SK-N-SH (cell line): Measurements from ENCODE around the gene DOCK8. TPM values are rescaled to one million over a fixed set of nuclear protein-coding genes. Genes with fewer than 3 reads are reported as not detected.

Experiments
- CTCF ChIA-PET: fragments of 300-600, 350-600 bp; formaldehyde crosslinking; extraction: SDS; loops from one replicate; lab custom pipeline; 2021; lab: Yijun Ruan, JAX
- POLR2A ChIA-PET: fragments of 350-600 bp; sonication (Branson Sonifier 250); formaldehyde crosslinking; extraction: SDS; loops from one replicate; lab custom pipeline; 2020; ENCODE audit warnings: antibody characterized with exemption, inconsistent platforms; lab: Yijun Ruan, JAX
- DNase-seq: peaks from one replicate; pipeline ENCODE4 v3.0.0; 2012
- H2AFZ ChIP-seq: fragments of 200-600 bp; sonication (generic); 2 replicates; pipeline ENCODE4 v1.8.1; 2016; ENCODE audit warnings: antibody characterized with exemption, mild to moderate bottlenecking, low read depth
- H3F3A ChIP-seq: fragments of 200-600 bp; sonication (generic); replicated peaks from 2 replicates; pipeline ENCODE3; 2016; ENCODE audit warnings: antibody characterized with exemption, mild to moderate bottlenecking; ENCODE audit not compliant: insufficient read depth
- H3K27ac ChIP-seq, 2 experiments: fragments of 200-500 bp in 1 of 2; fragments of 200-600 bp in 1 of 2; sonication (Bioruptor generic) in 1 of 2; sonication (generic), shearing (Covaris generic) in 1 of 2; 2 replicates each; pipeline versions ENCODE4 v1.5.1 to v1.6.1; 2014 to 2016; ENCODE audit warnings: low read depth in 2 of 2, inconsistent platforms in 1 of 2, low read length in 1 of 2, mild to moderate bottlenecking in 1 of 2, mixed read lengths in 1 of 2
- H3K27me3 ChIP-seq: fragments of 200-600 bp; sonication (generic), shearing (Covaris generic); 2 replicates; pipeline ENCODE4 v1.6.1; 2016; ENCODE audit warnings: mixed run types; ENCODE audit not compliant: insufficient read depth
- H3K36me3 ChIP-seq, 2 experiments: fragments of 200-500 bp in 1 of 2; fragments of 200-600 bp in 1 of 2; sonication (Bioruptor generic) in 1 of 2; sonication (generic) in 1 of 2; replicated peaks in 1 of 2; 2 replicates each; pipeline versions ENCODE3 to v1.5.1; 2014 to 2016; ENCODE audit warnings: low read length in 1 of 2, mild to moderate bottlenecking in 1 of 2; ENCODE audit not compliant: insufficient read depth in 2 of 2, control insufficient read depth in 1 of 2
- H3K4me1 ChIP-seq, 2 experiments: fragments of 200-500 bp in 1 of 2; fragments of 200-600 bp in 1 of 2; sonication (Bioruptor generic) in 1 of 2; sonication (generic), shearing (Covaris generic) in 1 of 2; 2 replicates each; pipeline versions ENCODE4 v1.5.1 to v1.6.1; 2014 to 2016; ENCODE audit warnings: low read depth in 1 of 2, low read length in 1 of 2, mixed run types in 1 of 2; ENCODE audit not compliant: insufficient read depth in 2 of 2, control insufficient read depth in 1 of 2
- H3K4me2 ChIP-seq: fragments of 200-600 bp; sonication (generic), shearing (Covaris generic); 2 replicates; pipeline ENCODE4 v1.6.1; 2017; ENCODE audit warnings: mixed run types
- H3K4me3 ChIP-seq, 2 experiments: fragments of 200-500 bp in 1 of 2; fragments of 200-600 bp in 1 of 2; sonication (Bioruptor generic) in 1 of 2; sonication (generic), shearing (Covaris generic) in 1 of 2; 2 replicates each; pipeline versions ENCODE4 v1.5.1 to v1.8.1; 2014 to 2016; ENCODE audit warnings: low read depth in 2 of 2, inconsistent platforms in 1 of 2, low read length in 1 of 2, mild to moderate bottlenecking in 1 of 2, mixed read lengths in 1 of 2, moderate library complexity in 1 of 2
- H3K79me2 ChIP-seq: fragments of 200-600 bp; sonication (generic); 2 replicates; pipeline ENCODE4 v1.8.1; 2017; ENCODE audit warnings: mild to moderate bottlenecking; ENCODE audit not compliant: insufficient read depth
- H3K9ac ChIP-seq: fragments of 200-600 bp; sonication (generic); 2 replicates; pipeline ENCODE4 v1.6.1; 2017; ENCODE audit warnings: mixed run types
- H3K9me2 ChIP-seq: fragments of 200-600 bp; sonication (generic); 2 replicates; pipeline ENCODE4 v1.6.1; 2017; ENCODE audit warnings: mixed run types
- H3K9me3 ChIP-seq: fragments of 200-600 bp; sonication (generic); 2 replicates; pipeline ENCODE4 v1.6.1; 2017; ENCODE audit warnings: mixed run types, mild to moderate bottlenecking, moderate library complexity
- H4K20me1 ChIP-seq: fragments of 200-600 bp; sonication (generic); 2 replicates; pipeline ENCODE4 v1.6.1; 2017; ENCODE audit warnings: mild to moderate bottlenecking, mixed run types; ENCODE audit not compliant: insufficient read depth
- ELF1 ChIP-seq: IDR thresholded peaks from 2 replicates; pipeline ENCODE4 v1.4.0; 2012
- EP300 ChIP-seq, 2 experiments: IDR thresholded peaks; 2 replicates each; pipeline versions ENCODE4 v1.4.0 to v1.6.1; 2012; ENCODE audit warnings: borderline replicate concordance in 1 of 2, low read depth in 1 of 2, low read length in 1 of 2
- FOSL2 ChIP-seq: IDR thresholded peaks from 2 replicates; pipeline ENCODE4 v1.4.0; 2012; ENCODE audit warnings: low read depth, mild to moderate bottlenecking, moderate library complexity, borderline replicate concordance
- JUND ChIP-seq: IDR thresholded peaks from 2 replicates; pipeline ENCODE4 v1.4.0; 2012
- MAX ChIP-seq: IDR thresholded peaks from 2 replicates; pipeline ENCODE4 v1.4.0; 2012; ENCODE audit warnings: low read depth
- MEF2A ChIP-seq: IDR thresholded peaks from 2 replicates; pipeline ENCODE4 v1.4.0; 2012; ENCODE audit warnings: low read depth, borderline replicate concordance
- NFIC ChIP-seq: IDR thresholded peaks from 2 replicates; pipeline ENCODE4 v1.4.0; 2012; ENCODE audit warnings: borderline replicate concordance
- NRF1 ChIP-seq: IDR thresholded peaks from 2 replicates; pipeline ENCODE4 v1.6.1; 2012; ENCODE audit warnings: low read depth, mild to moderate bottlenecking, low read length
- RAD21 ChIP-seq: IDR thresholded peaks from 2 replicates; pipeline ENCODE4 v1.6.1; 2012; ENCODE audit warnings: mild to moderate bottlenecking, low read length
- RCOR1 ChIP-seq: fragments of 150-350 bp; IDR thresholded peaks from 2 replicates; pipeline ENCODE4 v1.6.1; 2017; ENCODE audit warnings: antibody characterized with exemption, low read length
- RFX5 ChIP-seq: IDR thresholded peaks from 2 replicates; pipeline ENCODE4 v1.6.1; 2012; ENCODE audit warnings: mild to moderate bottlenecking, improper control_type of control experiment, low read length
- RXRA ChIP-seq: IDR thresholded peaks from 2 replicates; pipeline ENCODE4 v1.4.0; 2012; ENCODE audit warnings: low read depth, mild to moderate bottlenecking, borderline replicate concordance
- SMC3 ChIP-seq: IDR thresholded peaks from 2 replicates; pipeline ENCODE4 v1.6.1; 2012; ENCODE audit warnings: low read depth, low read length, improper control_type of control experiment
- TAF1 ChIP-seq: IDR thresholded peaks from 2 replicates; pipeline ENCODE4 v1.6.1; 2012; ENCODE audit warnings: low read depth, mild to moderate bottlenecking, low read length, moderate library complexity, borderline replicate concordance
- TEAD4 ChIP-seq: IDR thresholded peaks from 2 replicates; pipeline ENCODE4 v1.4.0; 2012; ENCODE audit warnings: mild to moderate bottlenecking, borderline replicate concordance; ENCODE audit not compliant: insufficient read depth
- ZBTB33 ChIP-seq: IDR thresholded peaks from 2 replicates; pipeline ENCODE4 v1.4.0; 2012; ENCODE audit warnings: low read depth, borderline replicate concordance
- WGBS: methylation state at CpG from one replicate; pipeline ENCODE4 v1.1.6; 2017; ENCODE audit warnings: low lambda C conversion rate; 5-methylcytosine and 5-hydroxymethylcytosine counted together
- polyA plus RNA-seq, 3 experiments: library from polyadenylated mRNA; depleted of rRNA; stranded (reverse); fragments of >200 nt; gene quantifications; 2 replicates each; pipeline ENCODE4 v1.2.3, GENCODE V29; 2012
- TF ChIP-seq, protein P1 (sequence below): IDR thresholded peaks from 2 replicates; pipeline ENCODE4 v1.6.1; 2012; ENCODE audit warnings: mild to moderate bottlenecking, low read depth, low read length, moderate library complexity
- TF ChIP-seq, protein P2 (sequence below): IDR thresholded peaks from 2 replicates; pipeline ENCODE4; 2012

DOCK8 gene
- polyA plus RNA-seq, 1 of the 3 experiments (the other 2 are of a cell fraction) = not detected

DNA sequence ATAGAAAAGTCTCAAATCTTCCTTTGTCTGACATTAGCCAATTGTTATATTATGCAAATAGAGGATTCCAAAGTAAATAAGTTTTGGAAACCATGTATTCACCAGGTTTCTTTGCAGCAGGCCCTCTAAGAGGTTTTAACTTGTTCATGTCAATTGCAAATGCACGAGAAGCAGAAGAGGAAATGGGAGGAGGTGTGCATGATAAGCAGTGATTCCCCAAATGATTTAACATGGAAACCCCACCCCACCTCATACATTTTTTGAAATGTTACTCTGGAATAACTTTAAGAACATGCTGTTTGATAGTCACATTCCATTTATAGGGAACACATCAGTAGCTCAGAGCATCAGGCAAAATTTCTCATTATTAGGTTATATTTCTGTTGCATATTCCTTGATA lies 190.7 kb downstream of the DOCK8 start:
- Histone ChIP-seq H3F3A (no peaks in the 10 kb centered on the region), H3K4me2 (no peak overlapping the region), H3K4me1 (no peaks in the 10 kb centered on the region), H3K36me3 (no peaks in the 10 kb centered on the region), H3K79me2 (no peaks in the 10 kb centered on the region), H3K27ac (no peak overlapping the region), H3K27me3 (peaks cover 10% of the 10 kb centered on the region; the same call in 1 of the 2 replicates), H3K9me3 (no peaks in the 10 kb centered on the region), H3K9me2 (no peaks in the 10 kb centered on the region), H4K20me1 (no peaks in the 10 kb centered on the region), H2AFZ (no peak overlapping the region), H3K4me3 (no peak overlapping the region), H3K9ac (no peak overlapping the region)
- CTCF ChIA-PET = no interaction called here
- TF ChIP-seq, protein P1, sequence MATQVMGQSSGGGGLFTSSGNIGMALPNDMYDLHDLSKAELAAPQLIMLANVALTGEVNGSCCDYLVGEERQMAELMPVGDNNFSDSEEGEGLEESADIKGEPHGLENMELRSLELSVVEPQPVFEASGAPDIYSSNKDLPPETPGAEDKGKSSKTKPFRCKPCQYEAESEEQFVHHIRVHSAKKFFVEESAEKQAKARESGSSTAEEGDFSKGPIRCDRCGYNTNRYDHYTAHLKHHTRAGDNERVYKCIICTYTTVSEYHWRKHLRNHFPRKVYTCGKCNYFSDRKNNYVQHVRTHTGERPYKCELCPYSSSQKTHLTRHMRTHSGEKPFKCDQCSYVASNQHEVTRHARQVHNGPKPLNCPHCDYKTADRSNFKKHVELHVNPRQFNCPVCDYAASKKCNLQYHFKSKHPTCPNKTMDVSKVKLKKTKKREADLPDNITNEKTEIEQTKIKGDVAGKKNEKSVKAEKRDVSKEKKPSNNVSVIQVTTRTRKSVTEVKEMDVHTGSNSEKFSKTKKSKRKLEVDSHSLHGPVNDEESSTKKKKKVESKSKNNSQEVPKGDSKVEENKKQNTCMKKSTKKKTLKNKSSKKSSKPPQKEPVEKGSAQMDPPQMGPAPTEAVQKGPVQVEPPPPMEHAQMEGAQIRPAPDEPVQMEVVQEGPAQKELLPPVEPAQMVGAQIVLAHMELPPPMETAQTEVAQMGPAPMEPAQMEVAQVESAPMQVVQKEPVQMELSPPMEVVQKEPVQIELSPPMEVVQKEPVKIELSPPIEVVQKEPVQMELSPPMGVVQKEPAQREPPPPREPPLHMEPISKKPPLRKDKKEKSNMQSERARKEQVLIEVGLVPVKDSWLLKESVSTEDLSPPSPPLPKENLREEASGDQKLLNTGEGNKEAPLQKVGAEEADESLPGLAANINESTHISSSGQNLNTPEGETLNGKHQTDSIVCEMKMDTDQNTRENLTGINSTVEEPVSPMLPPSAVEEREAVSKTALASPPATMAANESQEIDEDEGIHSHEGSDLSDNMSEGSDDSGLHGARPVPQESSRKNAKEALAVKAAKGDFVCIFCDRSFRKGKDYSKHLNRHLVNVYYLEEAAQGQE = no peak
- TF ChIP-seq RAD21 = no peak
- no peak for TF ChIP-seq JUND
- no peak for TF ChIP-seq RCOR1
- TF ChIP-seq, protein P2, sequence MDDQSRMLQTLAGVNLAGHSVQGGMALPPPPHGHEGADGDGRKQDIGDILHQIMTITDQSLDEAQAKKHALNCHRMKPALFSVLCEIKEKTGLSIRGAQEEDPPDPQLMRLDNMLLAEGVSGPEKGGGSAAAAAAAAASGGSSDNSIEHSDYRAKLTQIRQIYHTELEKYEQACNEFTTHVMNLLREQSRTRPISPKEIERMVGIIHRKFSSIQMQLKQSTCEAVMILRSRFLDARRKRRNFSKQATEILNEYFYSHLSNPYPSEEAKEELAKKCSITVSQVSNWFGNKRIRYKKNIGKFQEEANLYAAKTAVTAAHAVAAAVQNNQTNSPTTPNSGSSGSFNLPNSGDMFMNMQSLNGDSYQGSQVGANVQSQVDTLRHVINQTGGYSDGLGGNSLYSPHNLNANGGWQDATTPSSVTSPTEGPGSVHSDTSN = no peak
- DNase-seq = no peak
- POLR2A ChIA-PET = no interaction called here
- 13% methylated on average over 1 of the region's 1 CpG for WGBS

DNA sequence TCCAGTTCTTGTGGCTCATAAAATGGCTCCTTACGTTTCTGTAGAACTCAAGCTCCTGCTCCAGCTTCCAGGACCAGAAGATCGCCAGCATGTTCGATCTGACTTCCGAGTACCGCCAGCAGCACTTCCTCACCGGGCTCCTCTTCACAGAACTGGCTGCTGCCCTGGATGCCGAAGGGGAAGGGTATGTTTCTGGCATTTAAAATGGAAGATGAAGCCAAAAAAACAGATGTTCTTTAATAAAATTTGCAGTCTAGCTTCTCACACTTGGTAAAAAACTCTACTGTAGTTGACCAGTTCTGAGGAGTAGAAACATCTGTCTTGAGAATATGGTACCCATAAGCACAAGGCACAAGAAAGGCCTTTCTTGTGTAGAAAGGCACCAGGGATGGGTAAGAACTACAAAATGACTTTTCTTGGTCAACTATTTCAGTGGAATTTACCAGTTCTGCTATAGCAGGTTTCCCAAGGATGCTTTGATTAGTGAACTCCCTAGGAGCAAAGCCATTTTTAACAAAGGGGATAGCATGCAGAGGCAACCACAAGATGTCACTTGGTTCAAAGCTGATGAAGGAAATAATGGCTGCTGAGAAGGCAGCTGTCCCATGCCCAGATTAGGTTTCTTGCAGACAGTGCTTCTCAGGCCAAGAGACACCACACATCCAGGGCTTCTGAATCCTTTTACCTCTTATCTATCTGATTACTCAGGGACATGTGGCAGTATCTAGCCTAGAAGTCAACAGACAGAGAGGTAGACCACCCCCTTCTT lies 192.4 kb downstream of the DOCK8 start:
- H3K9me3 ChIP-seq = no peaks in the 10 kb centered on the region
- CTCF ChIA-PET = no interaction called here
- no peaks in the 10 kb centered on the region for H3K9me2 ChIP-seq
- no peaks in the 10 kb centered on the region for H3K79me2 ChIP-seq
- H3K4me3 ChIP-seq = no peak overlapping the region
- H3K27ac ChIP-seq = no peak overlapping the region
- H3K4me1 ChIP-seq = no peaks in the 10 kb centered on the region
- DNase-seq = no peak
- H3K4me2 ChIP-seq = no peak overlapping the region
- H4K20me1 ChIP-seq = no peaks in the 10 kb centered on the region
- H3K27me3 ChIP-seq = peaks cover 10% of the 10 kb centered on the region; the same call in 1 of the 2 replicates
- H3K36me3 ChIP-seq = no peaks in the 10 kb centered on the region
- WGBS = 13% methylated on average over 3 of the region's 7 CpGs
- no peak overlapping the region for H2AFZ ChIP-seq
- H3K9ac ChIP-seq = no peak overlapping the region
- POLR2A ChIA-PET = no interaction called here
- no peaks in the 10 kb centered on the region for H3F3A ChIP-seq
- TF ChIP-seq MAX (no peak), FOSL2 (no peak), EP300 (IDR thresholded peaks at IDR 0.05; ENCODE audit: borderline replicate concordance in 1 of 2, low read depth in 1 of 2, low read length in 1 of 2) (no peak), ELF1 (no peak), TAF1 (no peak), SMC3 (no peak), JUND (no peak), NFIC (no peak), MEF2A (no peak), ZBTB33 (no peak), RFX5 (no peak), NRF1 (no peak), RXRA (no peak), TEAD4 (no peak)
- TF ChIP-seq, protein P2 = no peak
